Hepatocyte (in vitro differentiated cells): ENCODE data around the gene SDE2. TPM values are rescaled to one million over a fixed set of nuclear protein-coding genes. Genes with fewer than 3 reads are reported as not detected.

Source experiments
- DNase-seq: peaks from one replicate; pipeline ENCODE4 v3.0.0-alpha.2; 2016; ENCODE audit warnings: low spot score
- H2AFZ ChIP-seq: fragments of 200-600 bp; sonication (generic); 2 replicates; pipeline ENCODE4 v1.6.0; 2016; ENCODE audit warnings: antibody characterized with exemption, mild to moderate bottlenecking
- H3K27ac ChIP-seq: fragments of 200-600 bp; sonication (generic); 2 replicates; pipeline ENCODE4 v1.5.1; 2016; ENCODE audit warnings: mild to moderate bottlenecking
- H3K27me3 ChIP-seq: fragments of 200-600 bp; sonication (generic); 2 replicates; pipeline ENCODE4 v1.6.1; 2016
- H3K36me3 ChIP-seq: fragments of 200-600 bp; sonication (generic); replicated peaks from 2 replicates; pipeline ENCODE4 v1.5.1; 2016; ENCODE audit warnings: low read depth; ENCODE audit not compliant: insufficient read depth
- H3K4me1 ChIP-seq: fragments of 200-600 bp; sonication (generic); 2 replicates; pipeline ENCODE4 v1.5.1; 2016; ENCODE audit warnings: mild to moderate bottlenecking, moderate library complexity; ENCODE audit not compliant: insufficient read depth
- H3K4me2 ChIP-seq: fragments of 200-600 bp; sonication (generic); 2 replicates; pipeline ENCODE4 v1.6.0; 2016
- H3K4me3 ChIP-seq: fragments of 200-600 bp; sonication (generic); 2 replicates; pipeline ENCODE4 v1.5.1; 2016; ENCODE audit warnings: mild to moderate bottlenecking
- H3K79me2 ChIP-seq: fragments of 200-600 bp; sonication (generic); 2 replicates; pipeline ENCODE4 v1.6.0; 2017; ENCODE audit warnings: mild to moderate bottlenecking
- H3K9me2 ChIP-seq: fragments of 200-600 bp; sonication (generic); replicated peaks from 2 replicates; pipeline ENCODE4 v1.6.0; 2017; ENCODE audit warnings: mild to moderate bottlenecking; ENCODE audit not compliant: insufficient read depth
- H3K9me3 ChIP-seq: fragments of 200-600 bp; sonication (generic); 2 replicates; pipeline ENCODE4 v1.5.1; 2016; ENCODE audit warnings: low read depth, mild to moderate bottlenecking
- H4K20me1 ChIP-seq: fragments of 200-600 bp; sonication (generic); 2 replicates; pipeline ENCODE4 v1.6.0; 2016; ENCODE audit warnings: mild to moderate bottlenecking; ENCODE audit not compliant: insufficient read depth, poor library complexity, severe bottlenecking
- CTCF ChIP-seq: fragments of 200-600 bp; sonication (generic); IDR thresholded peaks from 2 replicates; pipeline ENCODE4 v1.5.1; 2016; ENCODE audit warnings: antibody characterized with exemption, mild to moderate bottlenecking; ENCODE audit not compliant: poor library complexity
- EZH2 ChIP-seq: fragments of 200-600 bp; sonication (generic); IDR thresholded peaks from 2 replicates; pipeline ENCODE4 v1.6.1; 2016; ENCODE audit warnings: antibody characterized with exemption, mild to moderate bottlenecking, borderline replicate concordance
- EZH2phosphoT487 ChIP-seq: fragments of 200-600 bp; sonication (generic); IDR thresholded peaks from one replicate; pipeline ENCODE4 v1.6.1; 2018; ENCODE audit warnings: antibody characterized with exemption, mild to moderate bottlenecking, low read depth, moderate library complexity; ENCODE audit not compliant: unreplicated experiment, severe bottlenecking
- WGBS: methylation state at CpG from one replicate; pipeline ENCODE4 v1.1.6; 2016; ENCODE audit warnings: low lambda C conversion rate; ENCODE audit errors: missing lambda C conversion rate; 5-methylcytosine and 5-hydroxymethylcytosine counted together
- polyA plus RNA-seq: library from polyadenylated mRNA; unstranded; fragments of >200 nt; fragmentation: Nextera tagmentation; extraction: Ambion mirVana; gene quantifications from 2 replicates; pipeline ENCODE4 v1.2.1, GENCODE V29; 2016
- total RNA-seq: library from RNA; depleted of rRNA; stranded (reverse); fragments of >200 nt; gene quantifications from 2 replicates; pipeline ENCODE4 v1.2.3, GENCODE V29; 2014

SDE2 gene
- total and polyA plus RNA-seq, 2 experiments from 2014 or later, result 14.6 to 27.3 TPM

- Histone ChIP-seq H3K4me3 (no peak overlapping the region), H3K4me2 (no peak overlapping the region), H3K36me3 (no peaks in the 10 kb centered on the region), H2AFZ (no peak overlapping the region), H3K4me1 (no peaks in the 10 kb centered on the region), H4K20me1 (no peaks in the 10 kb centered on the region), H3K9me3 (no peaks in the 10 kb centered on the region), H3K79me2 (no peaks in the 10 kb centered on the region), H3K27ac (no peak overlapping the region), H3K9me2 (no peaks in the 10 kb centered on the region), H3K27me3 (no peaks in the 10 kb centered on the region)
- WGBS, result 84% methylated on average over 6 of the region's 6 CpGs
- DNase-seq, result peak; percentile 46
- TF ChIP-seq EZH2phosphoT487, result no peak
- no peak for TF ChIP-seq EZH2
- no peak for TF ChIP-seq CTCF
These were observed 47.1 kb upstream of the SDE2 start for GRCh38 chr1:226046240-226046639.

- DNase-seq, result no peak
- 68% methylated on average over 4 of the region's 4 CpGs for WGBS
- Histone ChIP-seq H4K20me1 (no peaks in the 10 kb centered on the region), H3K27me3 (no peaks in the 10 kb centered on the region), H3K36me3 (no peaks in the 10 kb centered on the region), H3K27ac (no peak overlapping the region), H3K4me2 (no peak overlapping the region), H3K4me1 (no peaks in the 10 kb centered on the region), H2AFZ (no peak overlapping the region), H3K9me3 (no peaks in the 10 kb centered on the region), H3K9me2 (no peaks in the 10 kb centered on the region), H3K79me2 (no peaks in the 10 kb centered on the region), H3K4me3 (no peak overlapping the region)
- TF ChIP-seq EZH2phosphoT487 (no peak), CTCF (no peak), EZH2 (no peak)
These were observed 45.5 kb upstream of the SDE2 start for GRCh38 chr1:226044514-226045101.

DNA sequence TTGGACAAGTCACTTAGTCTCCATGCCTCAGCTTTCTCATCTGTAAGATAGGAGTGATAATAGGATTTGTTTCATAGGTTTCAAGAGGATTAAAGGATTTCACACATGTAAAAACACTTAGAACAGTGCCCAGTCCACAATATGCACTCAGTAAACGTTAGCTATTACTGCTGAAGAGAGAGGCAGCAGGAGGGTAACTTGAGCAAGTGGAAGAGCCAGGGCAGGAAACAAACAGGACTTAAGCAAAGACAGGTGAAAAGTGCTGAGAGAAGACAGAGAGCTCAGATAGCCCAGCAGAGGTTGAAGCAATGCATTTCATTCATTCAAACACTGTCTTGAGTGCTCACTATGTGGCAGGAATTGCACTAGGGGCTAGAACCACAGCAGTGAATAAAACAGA, 42.3 kb upstream of the SDE2 start:
- Histone ChIP-seq H3K4me2 (no peak overlapping the region), H3K27ac (no peak overlapping the region), H2AFZ (no peak overlapping the region), H3K4me3 (no peak overlapping the region), H3K9me2 (no peaks in the 10 kb centered on the region), H3K9me3 (no peaks in the 10 kb centered on the region), H3K36me3 (no peaks in the 10 kb centered on the region), H3K27me3 (no peaks in the 10 kb centered on the region), H3K79me2 (no peaks in the 10 kb centered on the region), H4K20me1 (no peaks in the 10 kb centered on the region), H3K4me1 (no peaks in the 10 kb centered on the region)
- DNase-seq, result no peak
- WGBS, result 26% methylated on average over 1 of the region's 1 CpG
- no peak for TF ChIP-seq CTCF
- no peak for TF ChIP-seq EZH2
- TF ChIP-seq EZH2phosphoT487, result no peak
